H7 (cell line): Measurements from ENCODE around the gene CFAP92. TPM values are rescaled to one million over a fixed set of nuclear protein-coding genes. Genes with fewer than 3 reads are reported as not detected.
"Not testable (repeated sequence)": the region's sequence is repeated elsewhere in the genome, so short reads cannot be mapped to it uniquely, and the experiment has no call there.

Experiments used
- DNase-seq: peaks from one replicate; pipeline ENCODE4 v3.0.0; 2012
- H3K27me3 ChIP-seq: 2 replicates; pipeline ENCODE4 v1.6.0; 2011; ENCODE audit warnings: mild to moderate bottlenecking, low read length; ENCODE audit not compliant: control insufficient read depth, insufficient read depth
- H3K36me3 ChIP-seq: replicated peaks from 2 replicates; pipeline ENCODE4 v1.5.1; 2011; ENCODE audit warnings: low read length; ENCODE audit not compliant: control insufficient read depth, insufficient read depth
- H3K4me3 ChIP-seq: 2 replicates; pipeline ENCODE4 v1.5.1; 2011; ENCODE audit warnings: low read depth, mild to moderate bottlenecking, control low read depth, low read length, moderate library complexity; ENCODE audit not compliant: insufficient read depth
- total RNA-seq: library from RNA; depleted of rRNA; stranded (reverse); fragments of >200 nt; shearing (Covaris generic); gene quantifications from 2 replicates; pipeline ENCODE4 v1.2.3, GENCODE V29; 2014

CFAP92 gene
- total RNA-seq, 1 experiment from 2014 or later, result 0.87 TPM

- peaks cover 2% of the 10 kb centered on the region; the same call in 1 of the 2 replicates for H3K36me3 ChIP-seq
- H3K27me3 ChIP-seq, result no peaks in the 10 kb centered on the region
- peak overlapping the region; percentile 87; the same call in 1 of the 2 replicates for H3K4me3 ChIP-seq
- DNase-seq, result no peak
These were observed 115.8 kb downstream of the CFAP92 start for GRCh38 chr3:128878011-128878457.

- Histone ChIP-seq H3K36me3 (no peaks in the 10 kb centered on the region), H3K27me3 (no peaks in the 10 kb centered on the region), H3K4me3 (no peak overlapping the region)
- peak; percentile 86 for DNase-seq
These were observed 118.2 kb downstream of the CFAP92 start for GRCh38 chr3:128875556-128876120.

DNA sequence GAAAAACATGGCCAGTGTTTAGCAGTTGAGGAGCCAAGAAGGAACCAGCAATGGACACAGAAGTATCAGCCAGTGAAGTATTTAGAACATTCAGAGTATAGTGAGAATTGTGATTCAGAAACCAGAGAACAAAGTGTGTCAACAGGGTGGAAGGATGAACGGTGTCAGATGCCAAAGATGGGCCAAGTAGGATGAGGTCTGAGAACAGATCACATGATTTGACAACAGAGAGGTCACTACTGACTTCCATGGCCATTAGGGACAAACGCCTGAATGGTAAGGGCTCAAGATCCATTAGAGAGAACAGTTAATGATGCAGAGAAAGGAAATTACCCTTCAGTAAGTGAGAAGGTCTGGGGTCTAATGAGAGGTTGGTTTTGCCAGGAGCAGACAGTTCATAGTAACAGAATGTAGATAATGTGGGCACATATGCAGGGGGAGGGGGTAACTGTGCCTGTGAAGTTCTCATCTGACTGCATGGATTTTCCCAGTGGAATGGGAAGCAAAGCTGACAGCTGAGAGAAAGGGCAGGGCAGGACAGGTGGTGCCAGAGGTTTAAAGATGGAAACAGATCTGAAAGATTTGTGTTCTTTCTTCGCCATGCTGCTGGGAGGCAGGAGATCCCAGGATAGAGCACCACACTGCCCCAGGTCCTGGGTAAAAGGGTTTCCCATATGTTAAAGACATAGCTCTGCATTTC, 119.2 kb downstream of the CFAP92 start:
- no peak for DNase-seq
- no peaks in the 10 kb centered on the region for H3K27me3 ChIP-seq
- no peaks in the 10 kb centered on the region for H3K36me3 ChIP-seq
- no peak overlapping the region for H3K4me3 ChIP-seq

GRCh38 chr3:128873244-128874022, 120.4 kb downstream of the CFAP92 start:
- Histone ChIP-seq H3K36me3 (no peaks in the 10 kb centered on the region), H3K27me3 (no peaks in the 10 kb centered on the region), H3K4me3 (no peak overlapping the region)
- DNase-seq, result no peak

- no peak for DNase-seq
- Histone ChIP-seq H3K4me3 (no peak overlapping the region), H3K36me3 (no peaks in the 10 kb centered on the region), H3K27me3 (no peaks in the 10 kb centered on the region)
These were observed 121.1 kb downstream of the CFAP92 start for GRCh38 chr3:128872744-128873143.

DNA sequence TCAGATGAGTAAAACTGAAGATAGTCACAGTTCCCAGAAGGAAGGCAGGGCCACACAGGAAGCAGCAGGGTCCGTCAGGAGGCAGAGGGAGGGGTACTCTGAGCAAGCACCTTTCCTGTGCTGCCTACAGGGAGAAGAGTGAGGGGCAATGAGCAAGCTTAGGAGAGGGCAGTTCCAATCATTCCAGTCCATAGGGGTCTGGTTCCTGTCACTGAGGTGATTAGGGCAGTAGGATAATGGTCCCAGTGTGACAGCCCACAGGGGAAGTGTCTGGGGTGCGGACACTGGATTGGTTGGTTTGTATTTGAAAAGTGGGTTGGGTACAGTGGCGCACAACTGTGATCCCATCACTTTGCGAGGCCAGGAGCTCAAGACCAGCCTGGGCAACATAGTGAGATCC, 121.6 kb downstream of the CFAP92 start:
- no peaks in the 10 kb centered on the region for H3K36me3 ChIP-seq
- H3K4me3 ChIP-seq, result no peak overlapping the region
- H3K27me3 ChIP-seq, result no peaks in the 10 kb centered on the region
- DNase-seq, result no peak

GRCh38 chr3:128870347-128870746, 123.5 kb downstream of the CFAP92 start:
- H3K4me3 ChIP-seq, result no peak overlapping the region
- no peaks in the 10 kb centered on the region for H3K27me3 ChIP-seq
- DNase-seq, result no peak
- no peaks in the 10 kb centered on the region for H3K36me3 ChIP-seq

GRCh38 chr3:128867200-128868125, 126.4 kb downstream of the CFAP92 start:
- H3K27me3 ChIP-seq, result no peaks in the 10 kb centered on the region
- H3K4me3 ChIP-seq, result no peak overlapping the region
- H3K36me3 ChIP-seq, result no peaks in the 10 kb centered on the region
- no peak for DNase-seq

- not testable (repeated sequence) for H3K27me3 ChIP-seq, H3K4me3 ChIP-seq, DNase-seq, H3K36me3 ChIP-seq
These were observed 128.7 kb downstream of the CFAP92 start for GRCh38 chr3:128864849-128865804.

- no peak for DNase-seq
- no peaks in the 10 kb centered on the region for H3K36me3 ChIP-seq
- no peak overlapping the region for H3K4me3 ChIP-seq
- H3K27me3 ChIP-seq, result no peaks in the 10 kb centered on the region
These were observed 129.5 kb downstream of the CFAP92 start for GRCh38 chr3:128864351-128864811.

GRCh38 chr3:128863560-128863959, 130.3 kb downstream of the CFAP92 start:
- H3K4me3 ChIP-seq, result no peak overlapping the region
- H3K36me3 ChIP-seq, result no peaks in the 10 kb centered on the region
- no peak for DNase-seq
- no peaks in the 10 kb centered on the region for H3K27me3 ChIP-seq

GRCh38 chr3:128861491-128861890, 132.4 kb downstream of the CFAP92 start:
- H3K36me3 ChIP-seq, result no peaks in the 10 kb centered on the region
- no peaks in the 10 kb centered on the region for H3K27me3 ChIP-seq
- no peak for DNase-seq
- no peak overlapping the region for H3K4me3 ChIP-seq
